ENCODE measurements around the gene PLEKHG4.

The PLEKHG4 gene

DNA sequence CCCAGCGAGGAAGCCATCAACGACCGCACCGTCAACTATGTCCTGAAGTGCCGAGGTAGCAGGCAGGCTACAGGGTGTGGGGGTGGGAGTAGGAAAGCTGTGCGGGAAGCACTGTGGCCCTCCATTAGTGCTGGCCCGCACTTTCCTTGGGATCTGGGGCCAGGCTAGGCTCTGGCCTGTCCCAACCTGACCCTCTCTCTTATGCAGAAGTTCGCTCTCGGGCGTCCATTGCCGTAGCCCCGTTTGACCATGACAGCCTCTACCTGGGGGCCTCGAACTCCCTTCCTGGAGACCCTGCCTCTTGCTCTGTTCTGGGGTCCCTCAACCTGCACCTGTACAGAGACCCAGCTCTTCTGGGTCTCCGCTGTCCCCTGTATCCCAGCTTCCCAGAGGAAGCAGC is 8.6 kb downstream of the PLEKHG4 start:
- ChIA-PET POLR2A (ENCODE audit: low non-redundant PET) (no interaction called here), CTCF (no interaction called here)
- DNase-seq (ENCODE audit: low spot score): no peak
- TF ChIP-seq, protein P1, sequence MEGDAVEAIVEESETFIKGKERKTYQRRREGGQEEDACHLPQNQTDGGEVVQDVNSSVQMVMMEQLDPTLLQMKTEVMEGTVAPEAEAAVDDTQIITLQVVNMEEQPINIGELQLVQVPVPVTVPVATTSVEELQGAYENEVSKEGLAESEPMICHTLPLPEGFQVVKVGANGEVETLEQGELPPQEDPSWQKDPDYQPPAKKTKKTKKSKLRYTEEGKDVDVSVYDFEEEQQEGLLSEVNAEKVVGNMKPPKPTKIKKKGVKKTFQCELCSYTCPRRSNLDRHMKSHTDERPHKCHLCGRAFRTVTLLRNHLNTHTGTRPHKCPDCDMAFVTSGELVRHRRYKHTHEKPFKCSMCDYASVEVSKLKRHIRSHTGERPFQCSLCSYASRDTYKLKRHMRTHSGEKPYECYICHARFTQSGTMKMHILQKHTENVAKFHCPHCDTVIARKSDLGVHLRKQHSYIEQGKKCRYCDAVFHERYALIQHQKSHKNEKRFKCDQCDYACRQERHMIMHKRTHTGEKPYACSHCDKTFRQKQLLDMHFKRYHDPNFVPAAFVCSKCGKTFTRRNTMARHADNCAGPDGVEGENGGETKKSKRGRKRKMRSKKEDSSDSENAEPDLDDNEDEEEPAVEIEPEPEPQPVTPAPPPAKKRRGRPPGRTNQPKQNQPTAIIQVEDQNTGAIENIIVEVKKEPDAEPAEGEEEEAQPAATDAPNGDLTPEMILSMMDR (conservative IDR thresholded peaks at IDR 0.05; ENCODE audit: low read depth): no peak
- H3K27ac ChIP-seq: no peak overlapping the region

DNA sequence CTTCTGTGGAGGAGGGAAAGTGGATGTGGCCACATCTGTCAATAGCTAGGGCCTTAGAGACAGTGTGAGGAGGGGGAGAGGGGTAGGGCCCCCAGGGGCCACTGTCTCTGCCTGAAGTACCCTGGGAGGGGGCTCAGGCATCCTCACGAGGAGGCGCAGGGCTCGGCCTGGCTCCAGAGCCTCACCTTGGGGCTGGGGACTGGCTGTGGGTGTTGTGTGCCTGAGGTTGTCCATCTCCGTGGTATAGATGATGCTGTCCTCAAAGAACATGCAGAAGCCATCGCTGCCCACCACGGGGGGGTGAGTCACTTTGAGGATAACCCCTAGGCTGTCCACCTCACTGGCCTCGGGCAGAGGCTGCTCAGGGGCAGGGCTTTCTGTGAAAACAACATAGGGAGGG is 12.1 kb downstream of the PLEKHG4 start:
- ChIA-PET POLR2A (ENCODE audit: low non-redundant PET) (no interaction called here), CTCF (no interaction called here)
- TF ChIP-seq, protein P1 (conservative IDR thresholded peaks at IDR 0.05; ENCODE audit: low read depth): no peak
- DNase-seq (ENCODE audit: low spot score): no peak
- no peak overlapping the region for H3K27ac ChIP-seq

GRCh38 chr16:67294171-67294757 is 14.9 kb downstream of the PLEKHG4 start:
- no peak overlapping the region for H3K27ac ChIP-seq
- TF ChIP-seq, protein P1 (conservative IDR thresholded peaks at IDR 0.05; ENCODE audit: low read depth): no peak
- POLR2A ChIA-PET (ENCODE audit: low non-redundant PET): no interaction called here
- CTCF ChIA-PET: interaction anchor here (0.6 kb wide), 1 partner anchor 18 kb away, joined by 3 read pairs; no protein-coding TSS in a partner anchor
- DNase-seq (ENCODE audit: low spot score): no peak

- ChIA-PET POLR2A (ENCODE audit: low non-redundant PET) (interaction anchor here (0.5 kb wide), 1 partner anchor 30 kb away, joined by 10 read pairs; no protein-coding TSS in a partner anchor), CTCF (no interaction called here)
- TF ChIP-seq, protein P1 (conservative IDR thresholded peaks at IDR 0.05; ENCODE audit: low read depth): no peak
- no peak for DNase-seq (ENCODE audit: low spot score)
- no peak overlapping the region for H3K27ac ChIP-seq
Measured at GRCh38 chr16:67294938-67295361, 15.6 kb downstream of the PLEKHG4 start.

- ChIA-PET POLR2A (ENCODE audit: low non-redundant PET) (interaction anchor here (1.3 kb wide), 1 partner anchor 50 kb away, joined by 3 read pairs; the partner anchor contains the start of gene FHOD1), CTCF (interaction anchor here (0.9 kb wide), 1 partner anchor 36 kb away, joined by 3 read pairs; no protein-coding TSS in a partner anchor)
- no peak overlapping the region for H3K27ac ChIP-seq
- TF ChIP-seq, protein P1 (conservative IDR thresholded peaks at IDR 0.05; ENCODE audit: low read depth): no peak
- DNase-seq (ENCODE audit: low spot score): no peak
Measured at GRCh38 chr16:67296420-67296819, 17.1 kb downstream of the PLEKHG4 start.

GRCh38 chr16:67298277-67298676 is 18.9 kb downstream of the PLEKHG4 start:
- TF ChIP-seq, protein P1 (conservative IDR thresholded peaks at IDR 0.05; ENCODE audit: low read depth): no peak
- POLR2A ChIA-PET (ENCODE audit: low non-redundant PET): no interaction called here
- no peak overlapping the region for H3K27ac ChIP-seq
- CTCF ChIA-PET: no interaction called here
- DNase-seq (ENCODE audit: low spot score): no peak

Data from RWPE1 (cell line).